ENCODE results near the gene MYH9. TPM values are rescaled to one million over a fixed set of nuclear protein-coding genes. Genes with fewer than 3 reads are reported as not detected.
A peak's percentile ranks its signal among the peaks of the same experiment; 100 is the strongest.

MYH9 gene
- total and polyA plus RNA-seq, 2 experiments from 2014 or later: 58.4 to 233 TPM

DNA sequence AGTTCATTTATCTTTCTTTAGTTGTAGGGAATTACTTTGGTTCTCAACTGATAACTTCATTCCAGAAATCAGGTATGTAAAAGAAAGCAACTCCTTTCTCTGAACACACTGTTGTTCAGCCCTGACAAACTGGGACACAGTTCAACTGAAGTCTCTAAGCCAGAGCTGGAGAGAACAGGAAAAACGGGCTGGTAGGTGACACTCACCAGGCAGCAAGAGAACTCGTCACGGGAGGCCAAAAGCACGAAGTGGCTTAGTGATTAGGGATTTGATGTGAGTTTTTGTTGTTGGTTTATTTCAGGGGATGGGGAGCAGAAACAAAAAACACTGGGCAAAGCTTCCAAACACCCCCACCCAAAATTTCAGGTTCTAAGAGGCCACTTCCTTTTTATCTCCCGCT is 54.1 kb downstream of the MYH9 start:
- H3K4me1 Mint-ChIP-seq: peaks cover 87% of the 10 kb centered on the region
- no peak overlapping the region for H3K4me2 ChIP-seq
- H3K36me3 ChIP-seq (ENCODE audit: insufficient read depth): peaks cover 20% of the 10 kb centered on the region

More for the DNA sequence above, 54.1 kb downstream of the MYH9 start:
- TF ChIP-seq CREB1 (CRISPR knock-in tag; IDR thresholded peaks at IDR 0.05; ENCODE audit: low read depth): no peak
- TF ChIP-seq POLR2AphosphoS5 (IDR thresholded peaks at IDR 0.05; ENCODE audit: low read depth): no peak
- no peak for TF ChIP-seq JUNB (IDR thresholded peaks at IDR 0.05; ENCODE audit: unreplicated experiment)
- TF ChIP-seq EZH2phosphoT487 (IDR thresholded peaks at IDR 0.05; ENCODE audit: unreplicated experiment): no peak
- TF ChIP-seq STAT1 (IDR thresholded peaks at IDR 0.05; ENCODE audit: unreplicated experiment): no peak
- TF ChIP-seq EZH2 (IDR thresholded peaks at IDR 0.05; ENCODE audit: low read depth, unreplicated experiment): no peak
- TF ChIP-seq, protein P1, sequence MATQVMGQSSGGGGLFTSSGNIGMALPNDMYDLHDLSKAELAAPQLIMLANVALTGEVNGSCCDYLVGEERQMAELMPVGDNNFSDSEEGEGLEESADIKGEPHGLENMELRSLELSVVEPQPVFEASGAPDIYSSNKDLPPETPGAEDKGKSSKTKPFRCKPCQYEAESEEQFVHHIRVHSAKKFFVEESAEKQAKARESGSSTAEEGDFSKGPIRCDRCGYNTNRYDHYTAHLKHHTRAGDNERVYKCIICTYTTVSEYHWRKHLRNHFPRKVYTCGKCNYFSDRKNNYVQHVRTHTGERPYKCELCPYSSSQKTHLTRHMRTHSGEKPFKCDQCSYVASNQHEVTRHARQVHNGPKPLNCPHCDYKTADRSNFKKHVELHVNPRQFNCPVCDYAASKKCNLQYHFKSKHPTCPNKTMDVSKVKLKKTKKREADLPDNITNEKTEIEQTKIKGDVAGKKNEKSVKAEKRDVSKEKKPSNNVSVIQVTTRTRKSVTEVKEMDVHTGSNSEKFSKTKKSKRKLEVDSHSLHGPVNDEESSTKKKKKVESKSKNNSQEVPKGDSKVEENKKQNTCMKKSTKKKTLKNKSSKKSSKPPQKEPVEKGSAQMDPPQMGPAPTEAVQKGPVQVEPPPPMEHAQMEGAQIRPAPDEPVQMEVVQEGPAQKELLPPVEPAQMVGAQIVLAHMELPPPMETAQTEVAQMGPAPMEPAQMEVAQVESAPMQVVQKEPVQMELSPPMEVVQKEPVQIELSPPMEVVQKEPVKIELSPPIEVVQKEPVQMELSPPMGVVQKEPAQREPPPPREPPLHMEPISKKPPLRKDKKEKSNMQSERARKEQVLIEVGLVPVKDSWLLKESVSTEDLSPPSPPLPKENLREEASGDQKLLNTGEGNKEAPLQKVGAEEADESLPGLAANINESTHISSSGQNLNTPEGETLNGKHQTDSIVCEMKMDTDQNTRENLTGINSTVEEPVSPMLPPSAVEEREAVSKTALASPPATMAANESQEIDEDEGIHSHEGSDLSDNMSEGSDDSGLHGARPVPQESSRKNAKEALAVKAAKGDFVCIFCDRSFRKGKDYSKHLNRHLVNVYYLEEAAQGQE (IDR thresholded peaks at IDR 0.05; ENCODE audit: unreplicated experiment): no peak
- TF ChIP-seq, protein P2, sequence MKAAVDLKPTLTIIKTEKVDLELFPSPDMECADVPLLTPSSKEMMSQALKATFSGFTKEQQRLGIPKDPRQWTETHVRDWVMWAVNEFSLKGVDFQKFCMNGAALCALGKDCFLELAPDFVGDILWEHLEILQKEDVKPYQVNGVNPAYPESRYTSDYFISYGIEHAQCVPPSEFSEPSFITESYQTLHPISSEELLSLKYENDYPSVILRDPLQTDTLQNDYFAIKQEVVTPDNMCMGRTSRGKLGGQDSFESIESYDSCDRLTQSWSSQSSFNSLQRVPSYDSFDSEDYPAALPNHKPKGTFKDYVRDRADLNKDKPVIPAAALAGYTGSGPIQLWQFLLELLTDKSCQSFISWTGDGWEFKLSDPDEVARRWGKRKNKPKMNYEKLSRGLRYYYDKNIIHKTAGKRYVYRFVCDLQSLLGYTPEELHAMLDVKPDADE (IDR thresholded peaks at IDR 0.05): no peak
- TF ChIP-seq, protein P3, sequence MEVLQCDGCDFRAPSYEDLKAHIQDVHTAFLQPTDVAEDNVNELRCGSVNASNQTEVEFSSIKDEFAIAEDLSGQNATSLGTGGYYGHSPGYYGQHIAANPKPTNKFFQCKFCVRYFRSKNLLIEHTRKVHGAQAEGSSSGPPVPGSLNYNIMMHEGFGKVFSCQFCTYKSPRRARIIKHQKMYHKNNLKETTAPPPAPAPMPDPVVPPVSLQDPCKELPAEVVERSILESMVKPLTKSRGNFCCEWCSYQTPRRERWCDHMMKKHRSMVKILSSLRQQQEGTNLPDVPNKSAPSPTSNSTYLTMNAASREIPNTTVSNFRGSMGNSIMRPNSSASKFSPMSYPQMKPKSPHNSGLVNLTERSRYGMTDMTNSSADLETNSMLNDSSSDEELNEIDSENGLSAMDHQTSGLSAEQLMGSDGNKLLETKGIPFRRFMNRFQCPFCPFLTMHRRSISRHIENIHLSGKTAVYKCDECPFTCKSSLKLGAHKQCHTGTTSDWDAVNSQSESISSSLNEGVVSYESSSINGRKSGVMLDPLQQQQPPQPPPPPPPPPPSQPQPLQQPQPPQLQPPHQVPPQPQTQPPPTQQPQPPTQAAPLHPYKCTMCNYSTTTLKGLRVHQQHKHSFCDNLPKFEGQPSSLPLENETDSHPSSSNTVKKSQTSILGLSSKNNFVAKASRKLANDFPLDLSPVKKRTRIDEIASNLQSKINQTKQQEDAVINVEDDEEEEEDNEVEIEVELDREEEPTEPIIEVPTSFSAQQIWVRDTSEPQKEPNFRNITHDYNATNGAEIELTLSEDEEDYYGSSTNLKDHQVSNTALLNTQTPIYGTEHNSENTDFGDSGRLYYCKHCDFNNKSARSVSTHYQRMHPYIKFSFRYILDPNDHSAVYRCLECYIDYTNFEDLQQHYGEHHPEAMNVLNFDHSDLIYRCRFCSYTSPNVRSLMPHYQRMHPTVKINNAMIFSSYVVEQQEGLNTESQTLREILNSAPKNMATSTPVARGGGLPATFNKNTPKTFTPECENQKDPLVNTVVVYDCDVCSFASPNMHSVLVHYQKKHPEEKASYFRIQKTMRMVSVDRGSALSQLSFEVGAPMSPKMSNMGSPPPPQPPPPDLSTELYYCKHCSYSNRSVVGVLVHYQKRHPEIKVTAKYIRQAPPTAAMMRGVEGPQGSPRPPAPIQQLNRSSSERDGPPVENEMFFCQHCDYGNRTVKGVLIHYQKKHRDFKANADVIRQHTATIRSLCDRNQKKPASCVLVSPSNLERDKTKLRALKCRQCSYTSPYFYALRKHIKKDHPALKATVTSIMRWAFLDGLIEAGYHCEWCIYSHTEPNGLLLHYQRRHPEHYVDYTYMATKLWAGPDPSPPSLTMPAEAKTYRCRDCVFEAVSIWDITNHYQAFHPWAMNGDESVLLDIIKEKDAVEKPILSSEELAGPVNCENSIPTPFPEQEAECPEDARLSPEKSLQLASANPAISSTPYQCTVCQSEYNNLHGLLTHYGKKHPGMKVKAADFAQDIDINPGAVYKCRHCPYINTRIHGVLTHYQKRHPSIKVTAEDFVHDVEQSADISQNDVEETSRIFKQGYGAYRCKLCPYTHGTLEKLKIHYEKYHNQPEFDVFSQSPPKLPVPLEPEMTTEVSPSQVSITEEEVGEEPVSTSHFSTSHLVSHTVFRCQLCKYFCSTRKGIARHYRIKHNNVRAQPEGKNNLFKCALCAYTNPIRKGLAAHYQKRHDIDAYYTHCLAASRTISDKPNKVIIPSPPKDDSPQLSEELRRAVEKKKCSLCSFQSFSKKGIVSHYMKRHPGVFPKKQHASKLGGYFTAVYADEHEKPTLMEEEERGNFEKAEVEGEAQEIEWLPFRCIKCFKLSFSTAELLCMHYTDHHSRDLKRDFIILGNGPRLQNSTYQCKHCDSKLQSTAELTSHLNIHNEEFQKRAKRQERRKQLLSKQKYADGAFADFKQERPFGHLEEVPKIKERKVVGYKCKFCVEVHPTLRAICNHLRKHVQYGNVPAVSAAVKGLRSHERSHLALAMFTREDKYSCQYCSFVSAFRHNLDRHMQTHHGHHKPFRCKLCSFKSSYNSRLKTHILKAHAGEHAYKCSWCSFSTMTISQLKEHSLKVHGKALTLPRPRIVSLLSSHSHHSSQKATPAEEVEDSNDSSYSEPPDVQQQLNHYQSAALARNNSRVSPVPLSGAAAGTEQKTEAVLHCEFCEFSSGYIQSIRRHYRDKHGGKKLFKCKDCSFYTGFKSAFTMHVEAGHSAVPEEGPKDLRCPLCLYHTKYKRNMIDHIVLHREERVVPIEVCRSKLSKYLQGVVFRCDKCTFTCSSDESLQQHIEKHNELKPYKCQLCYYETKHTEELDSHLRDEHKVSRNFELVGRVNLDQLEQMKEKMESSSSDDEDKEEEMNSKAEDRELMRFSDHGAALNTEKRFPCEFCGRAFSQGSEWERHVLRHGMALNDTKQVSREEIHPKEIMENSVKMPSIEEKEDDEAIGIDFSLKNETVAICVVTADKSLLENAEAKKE (CRISPR knock-in tag; IDR thresholded peaks at IDR 0.05): no peak
- no peak for TF ChIP-seq ZNF114 (CRISPR knock-in tag; IDR thresholded peaks at IDR 0.05)
- no peak for TF ChIP-seq ZNF331 (CRISPR knock-in tag; IDR thresholded peaks at IDR 0.05; ENCODE audit: low read depth)
- no peak for TF ChIP-seq NANOG (IDR thresholded peaks at IDR 0.05; ENCODE audit: borderline replicate concordance)
- TF ChIP-seq, protein P4, sequence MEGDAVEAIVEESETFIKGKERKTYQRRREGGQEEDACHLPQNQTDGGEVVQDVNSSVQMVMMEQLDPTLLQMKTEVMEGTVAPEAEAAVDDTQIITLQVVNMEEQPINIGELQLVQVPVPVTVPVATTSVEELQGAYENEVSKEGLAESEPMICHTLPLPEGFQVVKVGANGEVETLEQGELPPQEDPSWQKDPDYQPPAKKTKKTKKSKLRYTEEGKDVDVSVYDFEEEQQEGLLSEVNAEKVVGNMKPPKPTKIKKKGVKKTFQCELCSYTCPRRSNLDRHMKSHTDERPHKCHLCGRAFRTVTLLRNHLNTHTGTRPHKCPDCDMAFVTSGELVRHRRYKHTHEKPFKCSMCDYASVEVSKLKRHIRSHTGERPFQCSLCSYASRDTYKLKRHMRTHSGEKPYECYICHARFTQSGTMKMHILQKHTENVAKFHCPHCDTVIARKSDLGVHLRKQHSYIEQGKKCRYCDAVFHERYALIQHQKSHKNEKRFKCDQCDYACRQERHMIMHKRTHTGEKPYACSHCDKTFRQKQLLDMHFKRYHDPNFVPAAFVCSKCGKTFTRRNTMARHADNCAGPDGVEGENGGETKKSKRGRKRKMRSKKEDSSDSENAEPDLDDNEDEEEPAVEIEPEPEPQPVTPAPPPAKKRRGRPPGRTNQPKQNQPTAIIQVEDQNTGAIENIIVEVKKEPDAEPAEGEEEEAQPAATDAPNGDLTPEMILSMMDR (conservative IDR thresholded peaks at IDR 0.05; ENCODE audit: low read depth in 2 of 2): no peak
- Histone ChIP-seq H3K27ac (ENCODE audit: low read depth) (peak overlapping the region; percentile 97), H4K20me1 (replicated peaks; ENCODE audit: insufficient read depth) (peaks cover 28% of the 10 kb centered on the region), H2AFZ (no peak overlapping the region), H3K4me1 (ENCODE audit: insufficient read depth) (peaks cover 33% of the 10 kb centered on the region), H3K4me3 (no peak overlapping the region), H3F3A (replicated peaks; ENCODE audit: low read depth) (peaks cover 6% of the 10 kb centered on the region; the same call in 1 of the 2 replicates), H3K27me3 (ENCODE audit: insufficient read depth) (no peaks in the 10 kb centered on the region), H3K9me2 (ENCODE audit: insufficient read depth) (no peaks in the 10 kb centered on the region), H3K79me2 (replicated peaks; ENCODE audit: insufficient read depth) (peaks cover 90% of the 10 kb centered on the region)
- Mint-ChIP-seq H3K27me3 (ENCODE audit: insufficient read depth, low read depth, poor library complexity) (peaks cover 26% of the 10 kb centered on the region), H3K4me3 (no peak overlapping the region), H3K27ac (peak overlapping the region; percentile 99), H3K9me3 (no peaks in the 10 kb centered on the region; the same call in 2 of the 3 replicates), H3K36me3 (ENCODE audit: low read depth) (peaks cover 84% of the 10 kb centered on the region)
- ATAC-seq (no peak), DNase-seq (ENCODE audit: low spot score) (no peak)
